GM19452 (cell line): ENCODE measurements around the gene HEPN1.

Experiments
- ATAC-seq: cut with Tn5 transposase; IDR thresholded peaks from one replicate; pipeline ENCODE4 v1.9.1; 2021; ENCODE audit not compliant: unreplicated experiment

The HEPN1 gene

GRCh38 chr11:124918950-124919349 is at the start of gene HEPN1:
Gene HEPN1 (plus strand): TSS chr11:124919250.
- ATAC-seq, result no peak

DNA sequence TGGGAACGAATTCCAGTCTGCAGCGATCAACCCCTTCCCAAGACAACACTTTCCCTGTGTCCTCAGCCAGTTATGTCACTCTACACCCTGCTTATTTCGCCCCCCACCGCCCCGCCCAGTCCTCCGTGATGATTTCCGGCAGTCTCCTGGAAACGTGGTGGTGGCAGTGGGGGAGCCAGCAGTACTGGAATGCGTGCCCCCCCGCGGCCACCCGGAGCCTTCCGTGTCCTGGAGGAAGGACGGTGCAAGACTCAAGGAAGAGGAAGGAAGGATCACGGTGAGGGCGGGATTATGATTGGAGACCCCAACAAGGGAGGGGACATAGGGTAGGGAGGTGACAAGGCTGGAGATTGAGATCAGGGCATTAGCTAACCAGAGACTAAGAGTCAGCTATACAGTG is 49.7 kb upstream of the HEPN1 start:
- ATAC-seq, result no peak

GRCh38 chr11:124869856-124870387 is 49.1 kb upstream of the HEPN1 start:
- no peak for ATAC-seq

GRCh38 chr11:124870430-124870829 is 48.6 kb upstream of the HEPN1 start:
- no peak for ATAC-seq

DNA sequence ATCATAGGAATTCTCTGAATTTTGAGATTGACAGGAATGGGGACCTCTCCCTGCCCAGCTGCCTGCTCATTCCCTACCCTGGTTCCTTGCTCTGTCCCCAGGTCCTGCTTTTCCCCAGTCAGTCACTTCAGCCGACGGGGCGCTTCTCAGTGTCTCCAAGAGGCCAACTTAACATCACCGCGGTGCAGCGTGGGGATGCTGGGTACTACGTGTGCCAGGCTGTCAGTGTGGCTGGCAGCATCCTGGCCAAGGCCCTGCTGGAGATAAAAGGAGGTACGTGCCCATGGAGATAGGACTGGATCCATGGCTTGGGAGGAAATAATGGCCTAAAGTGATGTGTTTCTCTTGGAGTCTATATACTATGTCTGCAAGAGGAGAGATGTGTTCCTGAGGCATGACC is 46.8 kb upstream of the HEPN1 start:
- ATAC-seq, result no peak

DNA sequence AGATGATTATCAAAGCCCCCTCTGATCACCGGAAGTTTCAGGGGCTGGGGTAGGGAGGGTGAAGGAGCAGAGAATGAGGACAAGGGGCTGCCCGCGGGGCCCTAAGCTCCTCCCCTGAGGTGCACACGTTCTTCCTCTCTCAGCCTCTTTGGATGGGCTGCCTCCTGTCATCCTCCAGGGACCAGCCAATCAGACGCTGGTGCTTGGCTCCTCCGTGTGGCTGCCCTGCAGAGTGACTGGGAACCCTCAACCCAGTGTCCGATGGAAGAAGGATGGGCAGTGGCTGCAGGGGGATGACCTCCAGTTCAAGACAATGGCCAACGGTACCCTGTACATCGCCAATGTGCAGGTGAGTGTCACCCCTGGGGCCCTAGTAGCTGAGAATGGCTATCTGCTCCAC is 46.3 kb upstream of the HEPN1 start:
- ATAC-seq, result no peak

DNA sequence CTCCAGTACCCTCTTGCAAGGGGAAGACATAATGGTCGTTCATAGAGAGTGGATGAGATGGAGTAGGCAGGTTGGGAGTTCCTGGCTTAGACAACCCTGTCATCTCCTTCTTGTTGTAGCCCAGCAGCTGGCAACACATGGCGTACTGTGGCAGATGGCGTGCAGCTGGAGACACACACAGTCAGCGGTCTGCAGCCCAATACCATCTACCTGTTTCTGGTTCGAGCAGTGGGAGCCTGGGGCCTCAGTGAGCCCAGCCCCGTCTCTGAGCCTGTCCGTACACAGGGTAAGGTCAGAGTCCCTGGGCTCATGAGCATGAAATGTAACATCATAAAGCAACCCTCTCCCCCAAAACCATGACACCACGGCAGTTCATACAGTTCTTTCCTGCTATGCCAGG is 45.1 kb upstream of the HEPN1 start:
- no peak for ATAC-seq

DNA sequence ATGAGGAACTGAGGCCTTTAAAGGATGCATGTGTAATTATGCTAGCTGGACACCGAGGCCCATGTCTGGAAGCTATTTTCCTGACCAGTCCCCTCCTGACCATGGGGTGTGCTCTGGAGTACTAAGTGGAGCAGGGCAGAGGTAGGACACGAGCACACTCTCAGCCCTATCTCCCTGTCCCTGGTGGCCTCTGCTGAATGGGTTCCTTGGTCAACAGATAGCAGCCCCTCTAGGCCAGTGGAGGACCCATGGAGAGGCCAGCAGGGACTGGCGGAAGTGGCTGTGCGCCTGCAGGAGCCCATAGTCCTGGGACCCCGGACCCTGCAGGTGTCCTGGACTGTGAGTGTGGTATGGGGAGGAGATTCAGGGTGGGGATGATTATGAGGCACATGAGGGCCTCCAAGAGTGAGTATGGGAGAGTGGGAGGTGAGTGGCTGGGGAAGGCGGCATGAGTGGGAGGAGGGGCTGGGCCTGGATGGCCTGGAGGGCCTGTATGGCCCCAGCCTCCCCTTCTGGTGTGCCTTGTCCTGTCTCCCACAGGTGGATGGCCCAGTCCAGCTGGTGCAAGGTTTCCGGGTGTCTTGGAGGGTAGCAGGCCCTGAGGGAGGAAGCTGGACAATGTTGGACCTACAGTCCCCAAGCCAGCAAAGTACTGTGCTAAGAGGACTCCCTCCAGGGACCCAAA is 44.3 kb upstream of the HEPN1 start:
- no peak for ATAC-seq

- no peak for ATAC-seq
Measured at GRCh38 chr11:124875401-124875800, 43.6 kb upstream of the HEPN1 start.

- ATAC-seq, result peak; percentile 90
Measured at GRCh38 chr11:124875943-124876817, 42.9 kb upstream of the HEPN1 start.

- no peak for ATAC-seq
Measured at GRCh38 chr11:124876818-124877630, 42.0 kb upstream of the HEPN1 start.

- ATAC-seq, result no peak
Measured at GRCh38 chr11:124877631-124877909, 41.5 kb upstream of the HEPN1 start.

DNA sequence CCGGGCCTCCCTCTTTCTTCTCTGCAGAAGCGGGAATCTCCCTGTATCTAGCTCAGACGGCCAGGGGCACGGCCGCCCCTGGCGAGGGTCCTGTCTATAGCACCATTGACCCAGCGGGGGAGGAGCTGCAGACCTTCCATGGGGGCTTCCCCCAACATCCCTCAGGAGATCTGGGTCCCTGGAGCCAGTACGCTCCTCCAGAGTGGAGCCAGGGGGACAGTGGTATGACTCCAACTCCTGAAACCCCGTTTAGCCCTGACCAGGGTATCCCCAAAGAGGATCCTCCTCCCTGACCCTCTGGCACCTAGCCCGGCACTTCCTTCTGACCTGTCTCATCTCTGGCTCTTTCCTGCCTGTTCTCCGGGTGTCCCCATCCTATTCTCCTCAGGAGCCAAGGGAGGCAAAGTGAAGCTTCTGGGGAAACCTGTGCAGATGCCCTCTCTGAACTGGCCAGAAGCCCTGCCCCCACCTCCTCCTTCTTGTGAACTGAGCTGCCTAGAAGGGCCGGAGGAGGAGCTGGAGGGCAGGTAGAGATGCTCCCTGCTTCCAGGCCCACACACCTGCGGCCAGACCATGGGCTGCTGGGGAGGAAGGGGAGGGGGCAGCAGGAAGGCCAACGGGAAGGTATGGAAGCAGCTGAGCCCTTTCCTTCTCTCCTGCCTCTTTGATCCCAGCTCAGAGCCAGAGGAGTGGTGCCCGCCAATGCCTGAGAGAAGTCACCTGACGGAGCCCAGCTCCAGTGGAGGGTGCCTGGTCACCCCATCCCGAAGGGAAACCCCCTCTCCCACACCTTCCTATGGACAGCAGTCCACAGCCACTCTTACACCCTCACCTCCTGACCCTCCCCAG is 40.9 kb upstream of the HEPN1 start:
- ATAC-seq, result no peak

GRCh38 chr11:124878759-124879492 is 40.1 kb upstream of the HEPN1 start:
- ATAC-seq, result no peak

DNA sequence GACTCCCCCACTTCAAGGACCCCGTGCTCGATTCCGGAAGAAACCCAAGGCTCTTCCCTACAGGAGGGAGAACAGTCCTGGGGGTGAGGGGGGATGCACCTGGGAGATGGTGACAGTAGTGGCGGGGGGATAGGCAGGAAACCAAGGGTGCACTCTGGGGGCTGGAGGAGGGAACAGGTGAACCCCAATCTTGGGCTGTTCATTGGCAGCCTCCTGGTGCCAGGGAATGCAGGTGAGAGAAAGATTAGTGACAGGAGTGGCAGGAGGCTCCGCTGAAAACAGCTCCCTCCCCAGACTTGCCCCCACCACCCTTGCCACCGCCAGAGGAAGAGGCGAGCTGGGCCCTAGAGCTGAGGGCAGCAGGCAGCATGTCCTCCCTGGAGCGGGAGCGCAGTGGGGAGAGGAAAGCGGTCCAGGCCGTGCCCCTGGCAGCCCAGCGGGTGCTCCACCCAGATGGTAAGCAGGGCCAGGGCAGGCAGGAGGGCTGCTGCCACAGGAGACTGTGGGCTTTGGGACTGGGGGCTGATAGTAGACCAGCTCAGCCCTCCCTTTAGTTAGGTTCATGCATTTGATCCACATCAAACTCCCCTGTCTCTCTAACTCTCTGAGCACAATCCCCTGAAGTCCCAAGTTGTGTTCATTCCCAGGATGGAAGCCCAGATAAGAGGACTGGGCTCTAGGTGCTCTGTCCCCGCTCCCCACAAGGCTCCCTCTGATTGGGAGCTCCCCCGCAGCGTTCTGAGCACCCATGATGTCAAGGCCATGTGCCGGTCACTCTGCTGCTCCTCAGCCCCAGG is 39.4 kb upstream of the HEPN1 start:
- no peak for ATAC-seq

DNA sequence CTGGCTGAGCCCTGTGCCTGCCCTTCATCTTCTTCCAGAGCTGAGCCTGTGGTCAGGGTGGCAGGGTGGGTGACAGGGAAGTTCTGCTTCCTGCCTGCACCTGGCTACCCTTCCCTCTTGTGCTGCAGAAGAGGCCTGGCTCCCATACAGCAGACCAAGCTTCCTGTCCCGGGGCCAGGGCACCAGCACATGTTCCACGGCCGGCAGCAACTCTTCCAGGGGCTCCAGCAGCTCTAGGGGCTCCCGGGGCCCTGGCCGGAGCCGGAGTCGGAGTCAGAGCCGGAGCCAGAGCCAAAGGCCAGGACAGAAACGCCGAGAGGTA is 38.8 kb upstream of the HEPN1 start:
- no peak for ATAC-seq

GRCh38 chr11:124880958-124881357 is 38.1 kb upstream of the HEPN1 start:
- ATAC-seq, result no peak

GRCh38 chr11:124882339-124883071 is 36.5 kb upstream of the HEPN1 start:
- no peak for ATAC-seq

DNA sequence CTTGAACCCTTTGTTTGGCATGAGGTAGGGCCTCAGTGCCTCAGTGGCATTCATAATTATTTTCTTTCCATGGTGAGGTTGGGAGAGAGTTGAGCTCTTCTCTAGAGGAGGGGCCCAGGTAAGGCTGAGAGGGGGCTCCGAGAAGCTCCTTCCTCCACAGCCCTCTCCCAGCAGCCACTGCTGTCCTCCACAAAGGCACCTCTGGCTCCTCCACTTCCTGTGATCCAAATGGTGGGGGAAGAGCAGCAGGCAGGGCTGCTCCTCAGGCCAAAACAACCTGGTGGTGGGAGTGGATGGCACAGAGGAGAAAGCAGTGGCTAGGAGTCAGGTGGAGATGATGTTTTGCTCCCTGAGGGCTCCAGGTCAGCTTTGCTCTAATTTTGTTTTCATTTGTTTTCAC is 34.7 kb upstream of the HEPN1 start:
- ATAC-seq, result no peak
